ENCODE data around the gene SEMA4D. TPM values are rescaled to one million over a fixed set of nuclear protein-coding genes. Genes with fewer than 3 reads are reported as not detected.

Gene SEMA4D
- total and polyA plus RNA-seq, 4 donors, result 30.9 to 124 (median 89.0) TPM

DNA sequence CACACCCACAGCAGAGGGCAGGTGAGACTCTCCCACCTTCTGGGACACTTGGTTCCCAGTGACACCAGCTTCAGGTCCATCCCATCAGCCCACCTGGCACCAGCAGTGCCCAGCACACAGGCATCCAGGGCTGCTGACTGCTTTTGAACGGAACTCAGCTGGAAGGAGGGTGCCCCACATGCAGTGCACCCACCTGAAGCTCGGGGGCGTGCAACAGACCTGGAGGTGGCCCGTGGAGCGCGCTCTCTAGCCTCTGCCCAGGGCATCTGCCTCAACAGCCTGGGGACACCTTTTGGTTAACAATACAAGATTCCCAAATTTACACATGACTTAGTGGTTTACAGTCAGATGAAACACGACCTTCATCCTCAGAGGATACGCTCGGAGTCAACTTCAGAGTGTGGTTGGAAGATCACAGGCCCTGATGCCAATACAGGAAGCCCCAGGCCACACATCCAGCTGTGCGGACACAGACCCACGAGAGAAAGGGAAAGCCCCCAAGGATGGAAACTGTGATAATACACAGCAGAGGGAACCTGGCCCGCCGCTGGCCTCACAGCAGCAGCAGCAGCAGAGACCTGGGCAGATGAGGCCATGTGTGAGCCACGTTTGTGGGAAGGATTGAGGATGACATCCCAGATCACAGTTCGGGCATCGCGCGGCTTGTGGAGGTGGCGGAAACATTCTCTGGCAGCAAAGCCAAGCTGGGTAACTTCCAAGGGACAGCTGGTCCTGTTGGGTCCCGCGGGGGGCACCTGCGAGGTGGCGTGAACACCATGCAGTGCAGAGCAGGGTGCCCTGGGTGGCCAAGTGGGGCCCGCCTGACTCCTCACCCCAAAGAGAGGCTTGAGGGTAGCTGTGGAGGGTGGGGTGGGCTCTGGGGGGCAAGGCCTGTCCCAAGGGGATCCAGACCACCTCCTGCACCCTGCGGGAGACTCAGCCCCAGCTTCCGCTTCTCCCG lies 115.6 kb downstream of the SEMA4D start:
- H3K27me3 ChIP-seq (ENCODE audit: control insufficient read depth, insufficient read depth, low read length), result no peaks in the 10 kb centered on the region
- no peak overlapping the region for H3K4me3 ChIP-seq (ENCODE audit: low read depth, low read length)
- H3K9me3 ChIP-seq (ENCODE audit: control insufficient read depth, insufficient read depth, low read length), result no peaks in the 10 kb centered on the region
- DNase-seq (ENCODE audit: low read depth in 4 of 6, low spot score in 6 of 6), result no peak
- H3K36me3 ChIP-seq (ENCODE audit: control insufficient read depth, insufficient read depth, low read length), result peaks cover 82% of the 10 kb centered on the region
- H3K27ac ChIP-seq (ENCODE audit: low read depth, low read length), result no peak overlapping the region
- WGBS (ENCODE audit: insufficient coverage), result 87% methylated on average over 27 of the region's 27 CpGs
- H3K4me1 ChIP-seq (ENCODE audit: control insufficient read depth, insufficient read depth, low read length), result peaks cover 3% of the 10 kb centered on the region

DNA sequence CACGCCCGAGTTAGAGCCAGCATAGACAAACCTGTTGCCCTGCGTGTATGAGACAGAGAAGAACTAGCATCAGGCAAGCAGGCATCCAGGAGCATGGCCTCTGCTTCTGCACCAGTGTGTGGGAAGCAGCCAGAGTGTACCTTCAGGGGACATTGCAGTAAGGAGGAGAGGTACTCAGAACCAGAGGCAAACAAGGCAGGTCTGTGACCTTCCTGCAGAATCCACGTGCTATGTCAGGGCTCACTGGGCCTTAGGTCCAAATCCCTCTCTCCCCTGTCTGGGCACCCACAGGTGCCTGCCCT lies 116.7 kb downstream of the SEMA4D start:
- no peaks in the 10 kb centered on the region for H3K9me3 ChIP-seq (ENCODE audit: control insufficient read depth, insufficient read depth, low read length)
- DNase-seq (ENCODE audit: low read depth in 4 of 6, low spot score in 6 of 6), result no peak
- peaks cover 3% of the 10 kb centered on the region for H3K4me1 ChIP-seq (ENCODE audit: control insufficient read depth, insufficient read depth, low read length)
- no peak overlapping the region for H3K27ac ChIP-seq (ENCODE audit: low read depth, low read length)
- 94% methylated on average over 3 of the region's 4 CpGs for WGBS (ENCODE audit: insufficient coverage)
- peaks cover 83% of the 10 kb centered on the region for H3K36me3 ChIP-seq (ENCODE audit: control insufficient read depth, insufficient read depth, low read length)
- H3K4me3 ChIP-seq (ENCODE audit: low read depth, low read length), result no peak overlapping the region
- no peaks in the 10 kb centered on the region for H3K27me3 ChIP-seq (ENCODE audit: control insufficient read depth, insufficient read depth, low read length)

DNA sequence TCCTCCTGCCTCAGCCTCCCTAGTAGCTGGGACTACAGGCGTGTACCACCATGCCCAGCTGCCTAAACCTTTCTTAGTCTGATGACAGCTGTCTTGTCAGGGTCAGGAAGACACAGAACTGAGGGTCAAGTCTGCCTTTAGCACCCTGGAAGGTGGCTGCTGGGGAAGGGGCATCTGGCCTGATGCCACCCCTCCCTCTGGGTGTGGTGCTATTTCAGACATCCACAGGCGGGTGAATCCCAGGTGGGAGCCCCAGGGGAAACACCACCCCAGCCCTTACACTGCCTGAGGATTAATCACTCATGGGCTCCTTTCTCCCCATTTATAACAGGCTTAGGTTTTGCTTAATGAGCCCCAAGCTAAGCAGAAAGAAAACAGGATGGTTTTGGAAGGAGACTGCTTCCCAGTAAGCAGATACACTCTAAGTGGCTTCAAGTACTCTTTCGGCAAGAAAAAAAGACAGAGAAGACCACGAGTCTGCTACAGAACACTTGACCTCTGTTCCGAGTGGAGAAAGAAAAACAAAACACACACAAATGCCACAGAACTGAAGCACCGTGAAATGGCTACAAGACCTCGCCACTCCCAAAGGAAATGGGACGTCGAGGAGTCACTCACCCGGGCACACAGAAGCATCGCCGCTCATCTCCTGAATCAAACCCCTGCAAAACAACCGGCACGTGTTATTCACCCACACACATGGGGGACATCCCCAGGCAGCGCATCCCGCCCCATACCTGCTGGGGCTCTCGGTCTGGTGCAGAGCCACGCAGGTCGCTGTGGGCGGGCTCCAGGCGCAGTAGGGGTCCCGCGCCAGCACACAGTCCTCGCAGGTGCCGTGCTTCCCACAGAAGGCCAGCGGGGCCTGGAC lies 117.2 kb downstream of the SEMA4D start:
- H3K27ac ChIP-seq (ENCODE audit: low read depth, low read length), result no peak overlapping the region
- no peak overlapping the region for H3K4me3 ChIP-seq (ENCODE audit: low read depth, low read length)
- WGBS (ENCODE audit: insufficient coverage), result 88% methylated on average over 24 of the region's 26 CpGs
- H3K9me3 ChIP-seq (ENCODE audit: control insufficient read depth, insufficient read depth, low read length), result no peaks in the 10 kb centered on the region
- H3K4me1 ChIP-seq (ENCODE audit: control insufficient read depth, insufficient read depth, low read length), result peaks cover 3% of the 10 kb centered on the region
- DNase-seq (ENCODE audit: low read depth in 4 of 6, low spot score in 6 of 6), result no peak
- H3K36me3 ChIP-seq (ENCODE audit: control insufficient read depth, insufficient read depth, low read length), result peaks cover 78% of the 10 kb centered on the region
- H3K27me3 ChIP-seq (ENCODE audit: control insufficient read depth, insufficient read depth, low read length), result no peaks in the 10 kb centered on the region

DNA sequence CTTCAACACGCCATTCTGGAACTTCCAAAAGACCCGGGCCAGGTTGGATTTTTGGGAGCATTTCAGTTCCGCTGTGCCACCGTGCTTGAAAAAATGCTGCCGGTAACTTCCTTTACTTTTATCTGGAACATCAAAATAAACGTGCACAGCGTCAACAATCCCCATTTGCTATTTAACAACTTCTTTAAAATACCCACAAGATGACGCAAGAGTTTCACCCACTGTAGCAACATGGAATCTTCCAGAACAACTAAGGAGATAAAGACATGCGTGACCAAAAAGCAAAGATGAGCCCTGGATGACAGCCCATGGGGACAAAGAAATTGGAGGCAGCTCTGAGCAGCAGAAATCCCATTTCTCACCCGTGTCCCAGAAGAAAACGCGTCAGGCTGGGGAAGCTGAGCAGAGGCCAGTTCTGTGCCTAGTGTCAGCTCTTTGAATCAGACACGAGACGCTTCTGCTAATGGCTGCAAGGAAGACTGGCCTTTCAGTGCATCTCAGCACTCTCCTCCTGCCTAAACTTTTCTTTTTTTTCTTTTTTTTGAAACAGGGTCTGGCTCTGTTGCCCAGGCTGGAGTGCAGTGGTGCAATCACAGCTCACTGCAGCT lies 118.3 kb downstream of the SEMA4D start:
- peaks cover 10% of the 10 kb centered on the region for H3K4me1 ChIP-seq (ENCODE audit: control insufficient read depth, insufficient read depth, low read length)
- no peaks in the 10 kb centered on the region for H3K27me3 ChIP-seq (ENCODE audit: control insufficient read depth, insufficient read depth, low read length)
- DNase-seq (ENCODE audit: low read depth in 4 of 6, low spot score in 6 of 6), result no peak
- no peaks in the 10 kb centered on the region for H3K9me3 ChIP-seq (ENCODE audit: control insufficient read depth, insufficient read depth, low read length)
- H3K4me3 ChIP-seq (ENCODE audit: low read depth, low read length), result no peak overlapping the region
- H3K36me3 ChIP-seq (ENCODE audit: control insufficient read depth, insufficient read depth, low read length), result peaks cover 67% of the 10 kb centered on the region
- WGBS (ENCODE audit: insufficient coverage), result 97% methylated on average over 14 of the region's 14 CpGs
- no peak overlapping the region for H3K27ac ChIP-seq (ENCODE audit: low read depth, low read length)

DNA sequence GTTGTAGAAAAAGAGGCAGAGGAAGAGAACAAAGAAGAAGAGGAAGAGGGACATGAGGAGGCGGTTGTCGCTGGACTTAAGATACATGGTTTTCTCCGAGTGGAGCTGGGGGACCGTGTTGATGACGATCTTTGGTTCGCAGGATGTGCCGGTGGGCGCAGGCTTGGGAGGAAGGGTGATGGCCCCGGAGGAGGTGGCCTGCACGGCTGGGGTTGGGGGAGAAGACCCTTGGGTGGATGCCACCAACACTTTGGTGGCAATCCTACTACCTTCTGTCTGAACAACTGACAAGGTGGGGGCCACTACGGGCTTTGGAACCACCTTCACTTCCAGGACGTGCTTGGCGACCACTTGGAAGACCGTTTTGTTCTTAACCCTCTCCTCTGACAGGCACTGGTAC lies 118.9 kb downstream of the SEMA4D start:
- H3K27me3 ChIP-seq (ENCODE audit: control insufficient read depth, insufficient read depth, low read length), result no peaks in the 10 kb centered on the region
- H3K27ac ChIP-seq (ENCODE audit: low read depth, low read length), result no peak overlapping the region
- H3K4me1 ChIP-seq (ENCODE audit: control insufficient read depth, insufficient read depth, low read length), result peaks cover 10% of the 10 kb centered on the region
- no peak for DNase-seq (ENCODE audit: low read depth in 4 of 6, low spot score in 6 of 6)
- WGBS (ENCODE audit: insufficient coverage), result 95% methylated on average over 13 of the region's 14 CpGs
- H3K36me3 ChIP-seq (ENCODE audit: control insufficient read depth, insufficient read depth, low read length), result peaks cover 69% of the 10 kb centered on the region
- no peaks in the 10 kb centered on the region for H3K9me3 ChIP-seq (ENCODE audit: control insufficient read depth, insufficient read depth, low read length)
- no peak overlapping the region for H3K4me3 ChIP-seq (ENCODE audit: low read depth, low read length)

DNA sequence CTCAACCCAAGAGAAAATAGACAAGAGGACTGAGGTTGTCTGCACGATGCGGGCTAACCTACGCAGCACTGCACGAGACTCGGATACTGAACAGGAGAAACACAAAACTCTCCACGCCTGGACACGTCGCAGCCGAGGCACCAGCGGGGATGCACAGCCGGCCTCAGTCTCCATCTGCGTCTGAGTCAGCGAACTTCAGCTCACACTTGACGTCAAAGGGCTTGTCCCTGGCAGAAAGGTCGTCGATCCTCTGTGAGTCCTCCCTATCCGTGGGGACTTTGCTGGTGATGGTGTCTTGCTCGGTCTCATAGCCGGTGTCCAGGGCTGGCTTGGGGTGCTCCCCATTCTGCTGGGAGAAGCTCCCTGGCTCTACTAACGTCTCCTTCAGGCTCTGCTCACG lies 119.4 kb downstream of the SEMA4D start:
- DNase-seq (ENCODE audit: low read depth in 4 of 6, low spot score in 6 of 6), result no peak

DNA sequence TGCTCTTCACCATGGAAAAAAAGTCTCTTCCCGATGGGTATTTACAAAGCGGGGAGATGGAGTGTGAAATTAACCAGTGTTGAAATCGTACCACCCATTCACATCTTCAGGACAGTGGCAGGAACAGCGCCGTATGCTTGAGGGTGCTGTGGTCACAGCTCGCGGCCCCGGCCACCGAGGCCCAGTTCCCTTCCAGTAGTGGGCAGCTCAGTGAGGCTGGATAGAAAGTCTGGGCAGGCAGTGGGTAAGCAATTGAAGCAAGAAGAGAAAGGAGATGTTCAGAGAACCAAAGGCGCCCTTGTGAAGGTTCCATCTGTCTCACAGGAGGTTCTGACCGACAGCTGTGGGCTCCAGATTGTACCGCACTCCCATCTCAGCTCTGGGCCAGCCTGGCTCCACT lies 120.5 kb downstream of the SEMA4D start:
- Histone ChIP-seq H3K36me3 (ENCODE audit: control insufficient read depth, insufficient read depth, low read length) (peaks cover 65% of the 10 kb centered on the region), H3K27me3 (ENCODE audit: control insufficient read depth, insufficient read depth, low read length) (no peaks in the 10 kb centered on the region), H3K9me3 (ENCODE audit: control insufficient read depth, insufficient read depth, low read length) (no peaks in the 10 kb centered on the region), H3K4me3 (ENCODE audit: low read depth, low read length) (no peak overlapping the region), H3K4me1 (ENCODE audit: control insufficient read depth, insufficient read depth, low read length) (peaks cover 8% of the 10 kb centered on the region), H3K27ac (ENCODE audit: low read depth, low read length) (no peak overlapping the region)
- WGBS (ENCODE audit: insufficient coverage), result 91% methylated on average over 7 of the region's 12 CpGs
- no peak for DNase-seq (ENCODE audit: low read depth in 4 of 6, low spot score in 6 of 6)

More for the DNA sequence above, 119.4 kb downstream of the SEMA4D start:
- H3K4me3 ChIP-seq (ENCODE audit: low read depth, low read length), result no peak overlapping the region
- no peak overlapping the region for H3K27ac ChIP-seq (ENCODE audit: low read depth, low read length)
- no peaks in the 10 kb centered on the region for H3K9me3 ChIP-seq (ENCODE audit: control insufficient read depth, insufficient read depth, low read length)
- peaks cover 10% of the 10 kb centered on the region for H3K4me1 ChIP-seq (ENCODE audit: control insufficient read depth, insufficient read depth, low read length)
- H3K36me3 ChIP-seq (ENCODE audit: control insufficient read depth, insufficient read depth, low read length), result peaks cover 66% of the 10 kb centered on the region
- WGBS (ENCODE audit: insufficient coverage), result 95% methylated on average over 21 of the region's 21 CpGs
- H3K27me3 ChIP-seq (ENCODE audit: control insufficient read depth, insufficient read depth, low read length), result no peaks in the 10 kb centered on the region

DNA sequence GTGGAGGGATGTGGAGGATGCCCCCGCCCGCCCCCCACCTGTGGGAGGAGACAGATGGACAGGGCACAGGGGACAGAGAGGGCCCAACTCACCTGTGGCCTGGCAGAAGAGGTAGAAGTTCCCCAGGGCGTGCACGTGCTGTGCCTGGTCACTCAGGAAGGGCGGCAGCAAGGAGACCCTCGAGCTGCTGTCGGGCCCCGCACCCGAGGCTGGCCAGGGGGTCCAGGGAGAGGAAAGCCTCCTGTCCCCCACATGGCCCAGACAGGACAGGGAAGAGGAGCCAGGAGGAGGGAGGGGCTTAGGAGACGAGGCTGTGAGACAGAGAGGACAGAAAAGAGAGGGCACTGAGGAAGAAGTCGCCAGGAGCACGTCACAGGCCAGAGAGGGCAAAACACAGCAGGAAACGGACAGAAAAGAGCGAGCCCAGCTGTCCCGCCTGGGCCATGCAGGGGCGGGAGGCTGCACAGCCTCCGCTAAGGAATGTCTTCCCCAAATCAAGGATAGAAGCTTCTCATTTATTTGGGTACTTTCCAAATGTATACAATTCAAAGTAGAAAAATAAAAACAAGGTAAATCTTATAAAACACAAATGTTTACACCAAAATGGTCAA lies 121.1 kb downstream of the SEMA4D start:
- Histone ChIP-seq H3K4me1 (ENCODE audit: control insufficient read depth, insufficient read depth, low read length) (peaks cover 7% of the 10 kb centered on the region), H3K27me3 (ENCODE audit: control insufficient read depth, insufficient read depth, low read length) (no peaks in the 10 kb centered on the region), H3K27ac (ENCODE audit: low read depth, low read length) (no peak overlapping the region), H3K4me3 (ENCODE audit: low read depth, low read length) (no peak overlapping the region), H3K9me3 (ENCODE audit: control insufficient read depth, insufficient read depth, low read length) (no peaks in the 10 kb centered on the region), H3K36me3 (ENCODE audit: control insufficient read depth, insufficient read depth, low read length) (peaks cover 65% of the 10 kb centered on the region)
- no peak for DNase-seq (ENCODE audit: low read depth in 4 of 6, low spot score in 6 of 6)
- WGBS (ENCODE audit: insufficient coverage), result 82% methylated on average over 10 of the region's 17 CpGs

DNA sequence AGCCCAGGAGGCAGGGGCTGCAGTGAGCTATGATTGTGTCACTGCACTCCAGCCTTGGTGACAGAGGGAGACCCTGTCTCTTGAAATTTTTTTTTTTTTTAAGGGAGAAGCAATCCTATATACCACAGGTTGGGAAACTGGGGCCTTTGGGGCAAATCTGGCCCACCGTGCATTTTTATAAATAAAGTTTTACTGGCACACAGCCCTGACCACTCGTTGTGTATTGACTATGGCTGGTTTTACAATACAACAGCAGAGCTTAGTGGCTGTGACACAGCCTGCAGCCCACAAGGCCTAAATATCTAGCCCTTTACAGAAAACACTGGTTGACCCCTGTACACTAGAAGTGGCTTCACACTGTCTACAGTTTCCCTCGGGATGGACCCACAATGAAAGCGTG lies 121.6 kb downstream of the SEMA4D start:
- no peaks in the 10 kb centered on the region for H3K27me3 ChIP-seq (ENCODE audit: control insufficient read depth, insufficient read depth, low read length)
- peaks cover 65% of the 10 kb centered on the region for H3K36me3 ChIP-seq (ENCODE audit: control insufficient read depth, insufficient read depth, low read length)
- no peak for DNase-seq (ENCODE audit: low read depth in 4 of 6, low spot score in 6 of 6)
- H3K4me1 ChIP-seq (ENCODE audit: control insufficient read depth, insufficient read depth, low read length), result peaks cover 7% of the 10 kb centered on the region
- H3K27ac ChIP-seq (ENCODE audit: low read depth, low read length), result no peak overlapping the region
- WGBS (ENCODE audit: insufficient coverage), result 100% methylated on average over 3 of the region's 4 CpGs
- no peak overlapping the region for H3K4me3 ChIP-seq (ENCODE audit: low read depth, low read length)
- H3K9me3 ChIP-seq (ENCODE audit: control insufficient read depth, insufficient read depth, low read length), result no peaks in the 10 kb centered on the region
